Ascending aorta (tissue), 2 donors: Measurements from ENCODE around the gene BDNF. TPM values are rescaled to one million over a fixed set of nuclear protein-coding genes. Genes with fewer than 3 reads are reported as not detected.

Experiments used
- DNase-seq, 2 donors: peaks; one replicate each; pipeline ENCODE4 v3.0.0-alpha.2; 2019; ENCODE audit warnings: low spot score in 2 of 2
- H3K27ac ChIP-seq, 2 donors: fragments of 200-600 bp; sonication (generic); one replicate each; pipeline ENCODE4 v1.5.1; 2016 to 2017; ENCODE audit warnings: mild to moderate bottlenecking in 1 of 2
- H3K27me3 ChIP-seq: fragments of 200-600 bp; sonication (generic); one replicate; pipeline ENCODE4 v1.5.1; 2017
- H3K36me3 ChIP-seq, 2 donors: fragments of 200-600 bp; sonication (generic); one replicate each; pipeline ENCODE4 v1.5.1; 2016
- H3K4me1 ChIP-seq, 2 donors: fragments of 200-600 bp; sonication (generic); one replicate each; pipeline ENCODE4 v1.5.1; 2016 to 2017; ENCODE audit warnings: mild to moderate bottlenecking in 1 of 2
- H3K4me3 ChIP-seq, 2 donors: fragments of 200-600 bp; sonication (generic); one replicate each; pipeline ENCODE4 v1.5.1; 2016 to 2017; ENCODE audit warnings: mild to moderate bottlenecking in 1 of 2
- H3K9me3 ChIP-seq, 2 donors: fragments of 200-600 bp; sonication (generic); one replicate each; pipeline ENCODE4 v1.5.1; 2016
- intact Hi-C: fragments of 100-400 bp; cut with DNase I; formaldehyde crosslinking; loops from one replicate; pipeline ENCODE4 v1.15.1; 2023
- total RNA-seq: library from RNA; depleted of rRNA; stranded (reverse); fragments of >200 nt; gene quantifications from one replicate; pipeline ENCODE4 v1.1.0, GENCODE V29; 2016
- TF ChIP-seq, protein P1 (sequence below), 3 experiments: fragments of 200-600 bp in 2 of 3; fragments of 450-650 bp in 1 of 3; sonication (generic) in 2 of 3; IDR thresholded peaks; one replicate each; pipeline ENCODE4 v1.5.1; 2016 to 2019; ENCODE audit warnings: antibody characterized with exemption in 3 of 3, mild to moderate bottlenecking in 1 of 3, moderate library complexity in 1 of 3

The BDNF gene
- total RNA-seq, 1 donor from 2014 or later, result 4.7 TPM

GRCh38 chr11:27660171-27660570 is 40.1 kb downstream of the BDNF start:
- H3K27ac ChIP-seq, result no peak overlapping the region
- DNase-seq, result no peak
- no peaks in the 10 kb centered on the region for H3K27me3 ChIP-seq
- peaks cover 0 to 2% of the 10 kb centered on the region in 2 donors for H3K9me3 ChIP-seq
- H3K4me1 ChIP-seq, result no peaks in the 10 kb centered on the region
- intact Hi-C loops, result no loop called here
- peaks cover 0 to 4% of the 10 kb centered on the region in 2 donors for H3K36me3 ChIP-seq
- TF ChIP-seq, protein P1, sequence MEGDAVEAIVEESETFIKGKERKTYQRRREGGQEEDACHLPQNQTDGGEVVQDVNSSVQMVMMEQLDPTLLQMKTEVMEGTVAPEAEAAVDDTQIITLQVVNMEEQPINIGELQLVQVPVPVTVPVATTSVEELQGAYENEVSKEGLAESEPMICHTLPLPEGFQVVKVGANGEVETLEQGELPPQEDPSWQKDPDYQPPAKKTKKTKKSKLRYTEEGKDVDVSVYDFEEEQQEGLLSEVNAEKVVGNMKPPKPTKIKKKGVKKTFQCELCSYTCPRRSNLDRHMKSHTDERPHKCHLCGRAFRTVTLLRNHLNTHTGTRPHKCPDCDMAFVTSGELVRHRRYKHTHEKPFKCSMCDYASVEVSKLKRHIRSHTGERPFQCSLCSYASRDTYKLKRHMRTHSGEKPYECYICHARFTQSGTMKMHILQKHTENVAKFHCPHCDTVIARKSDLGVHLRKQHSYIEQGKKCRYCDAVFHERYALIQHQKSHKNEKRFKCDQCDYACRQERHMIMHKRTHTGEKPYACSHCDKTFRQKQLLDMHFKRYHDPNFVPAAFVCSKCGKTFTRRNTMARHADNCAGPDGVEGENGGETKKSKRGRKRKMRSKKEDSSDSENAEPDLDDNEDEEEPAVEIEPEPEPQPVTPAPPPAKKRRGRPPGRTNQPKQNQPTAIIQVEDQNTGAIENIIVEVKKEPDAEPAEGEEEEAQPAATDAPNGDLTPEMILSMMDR (IDR thresholded peaks at IDR 0.05), result no peak
- no peak overlapping the region for H3K4me3 ChIP-seq

DNA sequence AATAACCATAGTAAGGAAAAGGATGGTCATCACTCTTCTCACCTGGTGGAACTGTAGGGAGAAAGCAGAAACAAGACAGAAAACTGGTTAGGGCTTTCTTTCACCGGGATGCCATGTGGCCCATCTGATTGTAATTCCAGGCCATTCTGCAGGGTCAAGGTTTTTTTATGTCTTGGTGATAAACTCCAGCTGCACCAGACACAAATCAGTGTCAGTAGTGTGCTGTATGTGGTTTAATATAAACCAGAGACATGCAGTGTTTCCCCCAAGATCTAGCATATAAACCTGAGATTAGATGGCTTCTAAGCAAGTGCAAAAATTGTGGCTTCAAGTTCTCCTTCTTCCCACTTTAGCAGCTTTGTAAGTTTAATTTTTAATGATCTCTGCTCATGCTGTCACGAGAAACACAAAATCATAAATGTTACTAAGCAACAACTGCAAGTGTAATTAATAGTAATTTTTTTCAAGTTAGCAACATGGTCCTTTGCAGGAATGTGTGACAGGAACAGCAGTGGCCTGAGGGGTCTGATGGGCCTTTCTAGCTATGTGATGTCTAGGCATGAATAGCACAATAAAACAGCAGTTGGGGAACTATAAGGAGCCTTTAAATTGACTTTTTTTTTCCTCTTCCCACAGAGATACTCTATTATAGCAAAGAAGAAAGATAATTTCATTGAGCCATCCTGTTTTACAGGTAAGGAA is 41.6 kb downstream of the BDNF start:
- no peak for DNase-seq
- H3K4me1 ChIP-seq, result no peaks in the 10 kb centered on the region
- H3K27me3 ChIP-seq, result no peaks in the 10 kb centered on the region
- no peaks in the 10 kb centered on the region for H3K9me3 ChIP-seq
- intact Hi-C loops, result no loop called here
- TF ChIP-seq, protein P1 (IDR thresholded peaks at IDR 0.05), result no peak
- H3K27ac ChIP-seq, result no peak overlapping the region
- peaks cover 0 to 4% of the 10 kb centered on the region in 2 donors for H3K36me3 ChIP-seq
- H3K4me3 ChIP-seq, result no peak overlapping the region

DNA sequence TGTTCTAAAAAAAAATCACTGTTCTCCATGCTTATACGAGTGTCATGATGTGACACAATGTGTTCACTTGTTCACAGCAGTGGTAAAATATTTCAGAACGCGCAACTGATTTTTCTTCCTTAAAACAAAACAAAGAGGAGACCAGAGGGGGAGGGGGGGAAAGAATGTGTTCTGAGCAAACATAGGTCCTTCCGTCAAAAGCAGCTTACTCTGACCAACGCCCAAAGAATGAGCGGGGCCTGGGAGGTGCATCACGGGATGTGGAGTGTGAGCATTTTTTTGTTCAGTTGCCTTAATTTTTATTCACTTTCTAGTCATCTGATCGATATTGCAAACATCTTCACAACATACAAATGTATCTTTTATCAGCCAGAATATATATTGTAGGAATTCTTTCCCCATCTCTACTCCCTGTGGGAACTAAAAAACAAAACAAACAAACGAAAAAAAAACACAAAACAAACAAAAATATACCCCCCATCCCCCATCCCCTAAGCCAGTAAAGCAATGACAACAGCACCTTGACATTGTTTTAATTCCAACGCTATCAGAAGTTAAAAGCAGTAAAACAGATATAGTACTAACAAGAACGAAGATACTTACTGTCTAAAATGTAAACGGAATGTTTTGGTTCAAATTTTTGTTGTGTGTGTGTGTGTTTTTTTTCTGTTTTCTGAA is 43.3 kb downstream of the BDNF start:
- DNase-seq, result no peak
- Histone ChIP-seq H3K36me3 (peaks cover 0 to 4% of the 10 kb centered on the region in 2 donors), H3K27me3 (no peaks in the 10 kb centered on the region), H3K9me3 (no peaks in the 10 kb centered on the region), H3K4me1 (no peaks in the 10 kb centered on the region), H3K4me3 (no peak overlapping the region), H3K27ac (no peak overlapping the region)
- intact Hi-C loops, result no loop called here
- TF ChIP-seq, protein P1 (IDR thresholded peaks at IDR 0.05), result no peak

DNA sequence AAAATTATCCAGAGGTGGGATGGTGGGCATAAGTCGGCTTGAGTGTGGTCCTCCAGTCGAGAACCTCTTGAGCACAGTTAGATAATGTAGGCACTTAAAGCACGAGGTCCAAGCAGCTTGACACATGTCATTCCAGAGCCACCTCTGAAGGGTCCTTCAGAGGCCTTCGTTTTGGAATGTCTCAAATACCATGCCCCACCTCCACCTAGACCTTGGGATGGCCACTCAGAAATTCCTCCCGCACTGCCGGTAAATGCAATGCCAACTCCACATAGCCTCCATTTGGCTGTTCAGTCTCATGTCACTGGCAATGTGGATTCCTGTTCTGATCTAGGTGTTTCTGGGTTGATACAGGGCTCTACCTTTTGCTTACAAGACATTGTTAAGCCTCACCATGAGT is 43.9 kb downstream of the BDNF start:
- Histone ChIP-seq H3K4me3 (no peak overlapping the region), H3K9me3 (no peaks in the 10 kb centered on the region), H3K36me3 (peaks cover 0 to 4% of the 10 kb centered on the region in 2 donors), H3K27ac (no peak overlapping the region), H3K27me3 (no peaks in the 10 kb centered on the region), H3K4me1 (no peaks in the 10 kb centered on the region)
- no peak for DNase-seq
- TF ChIP-seq, protein P1 (IDR thresholded peaks at IDR 0.05), result no peak
- intact Hi-C loops, result no loop called here

- intact Hi-C loops, result no loop called here
- Histone ChIP-seq H3K36me3 (no peaks in the 10 kb centered on the region), H3K27me3 (no peaks in the 10 kb centered on the region), H3K27ac (no peak overlapping the region), H3K4me3 (no peak overlapping the region), H3K4me1 (no peaks in the 10 kb centered on the region), H3K9me3 (no peaks in the 10 kb centered on the region)
- DNase-seq, result no peak
- TF ChIP-seq, protein P1 (IDR thresholded peaks at IDR 0.05), result no peak
Observed at GRCh38 chr11:27653990-27654758, 46.1 kb downstream of the BDNF start.
